HL-60 (cell line): Measurements from ENCODE around the gene GTF2A1L.

Experiments used
- POLR2AphosphoS5 ChIP-seq: IDR thresholded peaks from 2 replicates; pipeline ENCODE4 v1.6.1; 2012; ENCODE audit warnings: low read depth
- TF ChIP-seq, protein P1 (sequence below): IDR thresholded peaks from one replicate; pipeline ENCODE4 v1.5.1; 2011; ENCODE audit warnings: low read length, control low read depth, inconsistent platforms; ENCODE audit not compliant: insufficient read depth
- TF ChIP-seq, protein P2 (sequence below): IDR thresholded peaks from 2 replicates; pipeline ENCODE4 v1.6.1; 2012; ENCODE audit warnings: low read depth; ENCODE audit not compliant: insufficient replicate concordance

DNA sequence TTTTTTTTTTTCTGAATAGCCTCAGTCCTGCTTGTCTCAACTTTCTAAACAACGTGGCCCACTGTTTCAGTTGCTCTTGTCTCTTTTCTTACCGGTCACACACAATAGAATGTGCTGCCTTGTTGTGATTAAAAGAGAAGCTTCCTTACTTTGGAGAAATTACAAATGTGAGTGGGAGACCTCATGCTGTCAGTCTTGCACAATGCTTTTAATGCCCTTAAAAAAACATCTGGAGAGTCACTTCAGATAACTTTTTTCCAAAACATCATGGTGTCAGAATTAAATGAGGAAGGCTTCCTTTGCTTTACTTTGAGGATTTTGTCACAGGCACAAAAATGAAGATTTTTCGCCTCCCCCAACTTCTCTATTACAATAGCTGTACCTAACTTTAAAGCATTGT is 100.2 kb downstream of the GTF2A1L start:
- TF ChIP-seq, protein P1, sequence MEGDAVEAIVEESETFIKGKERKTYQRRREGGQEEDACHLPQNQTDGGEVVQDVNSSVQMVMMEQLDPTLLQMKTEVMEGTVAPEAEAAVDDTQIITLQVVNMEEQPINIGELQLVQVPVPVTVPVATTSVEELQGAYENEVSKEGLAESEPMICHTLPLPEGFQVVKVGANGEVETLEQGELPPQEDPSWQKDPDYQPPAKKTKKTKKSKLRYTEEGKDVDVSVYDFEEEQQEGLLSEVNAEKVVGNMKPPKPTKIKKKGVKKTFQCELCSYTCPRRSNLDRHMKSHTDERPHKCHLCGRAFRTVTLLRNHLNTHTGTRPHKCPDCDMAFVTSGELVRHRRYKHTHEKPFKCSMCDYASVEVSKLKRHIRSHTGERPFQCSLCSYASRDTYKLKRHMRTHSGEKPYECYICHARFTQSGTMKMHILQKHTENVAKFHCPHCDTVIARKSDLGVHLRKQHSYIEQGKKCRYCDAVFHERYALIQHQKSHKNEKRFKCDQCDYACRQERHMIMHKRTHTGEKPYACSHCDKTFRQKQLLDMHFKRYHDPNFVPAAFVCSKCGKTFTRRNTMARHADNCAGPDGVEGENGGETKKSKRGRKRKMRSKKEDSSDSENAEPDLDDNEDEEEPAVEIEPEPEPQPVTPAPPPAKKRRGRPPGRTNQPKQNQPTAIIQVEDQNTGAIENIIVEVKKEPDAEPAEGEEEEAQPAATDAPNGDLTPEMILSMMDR, result no peak
- TF ChIP-seq POLR2AphosphoS5, result no peak
- TF ChIP-seq, protein P2, sequence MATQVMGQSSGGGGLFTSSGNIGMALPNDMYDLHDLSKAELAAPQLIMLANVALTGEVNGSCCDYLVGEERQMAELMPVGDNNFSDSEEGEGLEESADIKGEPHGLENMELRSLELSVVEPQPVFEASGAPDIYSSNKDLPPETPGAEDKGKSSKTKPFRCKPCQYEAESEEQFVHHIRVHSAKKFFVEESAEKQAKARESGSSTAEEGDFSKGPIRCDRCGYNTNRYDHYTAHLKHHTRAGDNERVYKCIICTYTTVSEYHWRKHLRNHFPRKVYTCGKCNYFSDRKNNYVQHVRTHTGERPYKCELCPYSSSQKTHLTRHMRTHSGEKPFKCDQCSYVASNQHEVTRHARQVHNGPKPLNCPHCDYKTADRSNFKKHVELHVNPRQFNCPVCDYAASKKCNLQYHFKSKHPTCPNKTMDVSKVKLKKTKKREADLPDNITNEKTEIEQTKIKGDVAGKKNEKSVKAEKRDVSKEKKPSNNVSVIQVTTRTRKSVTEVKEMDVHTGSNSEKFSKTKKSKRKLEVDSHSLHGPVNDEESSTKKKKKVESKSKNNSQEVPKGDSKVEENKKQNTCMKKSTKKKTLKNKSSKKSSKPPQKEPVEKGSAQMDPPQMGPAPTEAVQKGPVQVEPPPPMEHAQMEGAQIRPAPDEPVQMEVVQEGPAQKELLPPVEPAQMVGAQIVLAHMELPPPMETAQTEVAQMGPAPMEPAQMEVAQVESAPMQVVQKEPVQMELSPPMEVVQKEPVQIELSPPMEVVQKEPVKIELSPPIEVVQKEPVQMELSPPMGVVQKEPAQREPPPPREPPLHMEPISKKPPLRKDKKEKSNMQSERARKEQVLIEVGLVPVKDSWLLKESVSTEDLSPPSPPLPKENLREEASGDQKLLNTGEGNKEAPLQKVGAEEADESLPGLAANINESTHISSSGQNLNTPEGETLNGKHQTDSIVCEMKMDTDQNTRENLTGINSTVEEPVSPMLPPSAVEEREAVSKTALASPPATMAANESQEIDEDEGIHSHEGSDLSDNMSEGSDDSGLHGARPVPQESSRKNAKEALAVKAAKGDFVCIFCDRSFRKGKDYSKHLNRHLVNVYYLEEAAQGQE, result no peak
